ENCODE results near the gene SYT7. TPM values are rescaled to one million over a fixed set of nuclear protein-coding genes. Genes with fewer than 3 reads are reported as not detected.

SYT7 gene
- total and polyA plus RNA-seq, 2 of the 8 experiments (the other 6 are each of a cell fraction or from before 2014, with no cell fraction given), result 9.6 to 10.5 TPM

DNA sequence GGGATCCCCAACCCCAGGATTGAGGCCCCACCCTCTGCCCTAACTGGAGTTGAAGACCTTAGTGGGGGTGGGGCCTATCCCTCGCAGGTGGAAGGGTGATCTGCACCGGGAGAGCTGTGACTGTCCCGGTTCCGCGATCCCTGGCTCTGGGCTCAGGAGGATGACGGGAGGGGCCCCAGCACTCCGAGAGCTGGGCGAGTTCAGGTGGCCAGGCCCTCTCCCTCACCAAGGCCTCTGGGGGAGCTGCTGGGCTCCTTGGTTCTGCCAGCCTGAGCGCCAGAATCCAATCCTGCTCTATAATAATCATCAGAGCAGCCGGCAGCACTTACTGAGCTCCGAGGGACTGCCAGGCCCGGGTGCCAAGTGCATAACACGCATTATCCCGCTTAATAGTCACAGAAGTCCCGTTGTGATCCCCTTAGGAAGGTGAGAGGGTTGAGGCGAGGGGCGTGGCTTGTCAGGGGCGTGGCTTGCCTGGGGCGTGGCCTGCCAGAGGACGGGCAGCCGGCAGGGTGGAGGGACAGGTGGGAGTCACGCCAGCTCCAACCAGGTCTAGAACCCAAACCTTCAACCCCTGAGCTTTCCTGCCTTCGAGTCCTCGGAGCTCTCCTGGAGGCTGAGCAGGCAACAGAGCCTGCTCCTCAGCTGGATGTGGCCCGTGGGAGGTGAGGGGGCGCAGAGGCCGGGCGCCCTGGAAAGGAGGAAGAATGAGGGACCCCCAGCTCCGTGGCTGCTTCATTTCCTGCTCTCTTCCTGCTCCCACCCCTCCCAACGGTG, 7.3 kb upstream of the SYT7 start (continued):
- peak; percentile 39 to 43; a peak in 1 of 4 replicates for TF ChIP-seq SIN3A (conservative IDR thresholded peaks at IDR 0.05 in 1 of 2, IDR thresholded peaks at IDR 0.05 in 1 of 2; ENCODE audit: low read depth in 1 of 2, low read length in 2 of 2)
- no peak for TF ChIP-seq POU5F1 (IDR thresholded peaks at IDR 0.05; ENCODE audit: low read depth, low read length)

Measured in H1 (cell line).